Measurements from ENCODE around the gene CCBE1. TPM values are rescaled to one million over a fixed set of nuclear protein-coding genes. Genes with fewer than 3 reads are reported as not detected.
"Not testable (repeated sequence)": the region's sequence is repeated elsewhere in the genome, so short reads cannot be mapped to it uniquely, and the experiment has no call there.

CCBE1 gene
- total RNA-seq, 1 donor from 2014 or later = 0.68 TPM

GRCh38 chr18:59715445-59715844, 18.2 kb upstream of the CCBE1 start:
- peak; percentile 10 for DNase-seq

- DNase-seq = not testable (repeated sequence)
Observed at GRCh38 chr18:59714096-59714495, 16.9 kb upstream of the CCBE1 start.

GRCh38 chr18:59712311-59712710, 15.1 kb upstream of the CCBE1 start:
- no peak for DNase-seq

- no peak for DNase-seq
Observed at GRCh38 chr18:59708988-59709387, 11.8 kb upstream of the CCBE1 start.

- no peak for DNase-seq
Observed at GRCh38 chr18:59707306-59707705, 10.1 kb upstream of the CCBE1 start.

GRCh38 chr18:59706499-59706898, 9.3 kb upstream of the CCBE1 start:
- DNase-seq = no peak

GRCh38 chr18:59705145-59705544, 7.9 kb upstream of the CCBE1 start:
- DNase-seq = no peak

GRCh38 chr18:59704146-59704545, 6.9 kb upstream of the CCBE1 start:
- DNase-seq = no peak

- no peak for DNase-seq
Observed at GRCh38 chr18:59701272-59701671, 4.0 kb upstream of the CCBE1 start.

GRCh38 chr18:59700535-59700967, 3.3 kb upstream of the CCBE1 start:
- no peak for DNase-seq

GRCh38 chr18:59699750-59700534, 2.7 kb upstream of the CCBE1 start:
- no peak for DNase-seq

- DNase-seq = no peak
Observed at GRCh38 chr18:59699061-59699460, 1.8 kb upstream of the CCBE1 start.

GRCh38 chr18:59696311-59697235, 650 bp downstream of the CCBE1 start:
- DNase-seq = peak; percentile 34

GRCh38 chr18:59695551-59695950, 1.7 kb downstream of the CCBE1 start:
- DNase-seq = no peak

- no peak for DNase-seq
Observed at GRCh38 chr18:59694824-59695223, 2.4 kb downstream of the CCBE1 start.

- no peak for DNase-seq
Observed at GRCh38 chr18:59691996-59692395, 5.2 kb downstream of the CCBE1 start.

- no peak for DNase-seq
Observed at GRCh38 chr18:59690996-59691395, 6.2 kb downstream of the CCBE1 start.

GRCh38 chr18:59690186-59690982, 6.8 kb downstream of the CCBE1 start:
- DNase-seq = no peak

- DNase-seq = no peak
Observed at GRCh38 chr18:59689756-59690155, 7.5 kb downstream of the CCBE1 start.

GRCh38 chr18:59686260-59686659, 11.0 kb downstream of the CCBE1 start:
- no peak for DNase-seq

GRCh38 chr18:59685501-59685900, 11.7 kb downstream of the CCBE1 start:
- DNase-seq = no peak

- no peak for DNase-seq
Observed at GRCh38 chr18:59684777-59685176, 12.4 kb downstream of the CCBE1 start.

- DNase-seq = no peak
Observed at GRCh38 chr18:59681521-59682004, 15.7 kb downstream of the CCBE1 start.

Measured in dermis blood vessel endothelial cell (primary cell).